ENCODE measurements around the gene OR5W2.

The OR5W2 gene

GRCh38 chr11:55914482-55914881 is at the start of gene OR5W2:
Gene OR5W2 (minus strand): TSS chr11:55914582. CDS start chr11:55914582, 0 bp downstream.
- DNase-seq (ENCODE audit: low read depth), result no peak
- no peak for TF ChIP-seq CTCF (conservative IDR thresholded peaks at IDR 0.05; ENCODE audit: low read depth, low read length)
- no peak within 1 kb of the TSS for H3K4me3 ChIP-seq (ENCODE audit: low read length)

GRCh38 chr11:55956521-55956920 is 42.1 kb upstream of the OR5W2 start:
- H3K4me3 ChIP-seq (ENCODE audit: low read length), result no peak overlapping the region
- no peak for DNase-seq (ENCODE audit: low read depth)
- TF ChIP-seq CTCF (conservative IDR thresholded peaks at IDR 0.05; ENCODE audit: low read depth, low read length), result no peak

GRCh38 chr11:55949330-55949729 is 34.9 kb upstream of the OR5W2 start:
- no peak for TF ChIP-seq CTCF (conservative IDR thresholded peaks at IDR 0.05; ENCODE audit: low read depth, low read length)
- DNase-seq (ENCODE audit: low read depth), result no peak
- no peak overlapping the region for H3K4me3 ChIP-seq (ENCODE audit: low read length)

- H3K4me3 ChIP-seq (ENCODE audit: low read length), result no peak overlapping the region
- peak; percentile 14 for TF ChIP-seq CTCF (conservative IDR thresholded peaks at IDR 0.05; ENCODE audit: low read depth, low read length)
- DNase-seq (ENCODE audit: low read depth), result no peak
Observed at GRCh38 chr11:55942785-55943392, 28.5 kb upstream of the OR5W2 start.

- no peak within 1 kb of the TSS for H3K4me3 ChIP-seq (ENCODE audit: low read length)
- no peak for TF ChIP-seq CTCF (conservative IDR thresholded peaks at IDR 0.05; ENCODE audit: low read depth, low read length)
- DNase-seq (ENCODE audit: low read depth), result no peak
Observed at GRCh38 chr11:55936300-55936699, 21.9 kb upstream of the OR5W2 start, which contains the start of gene OR5I1. Gene OR5I1 (minus strand): TSS chr11:55936400. CDS start chr11:55936400, 0 bp downstream.

GRCh38 chr11:55920537-55920936 is 6.2 kb upstream of the OR5W2 start:
- TF ChIP-seq CTCF (conservative IDR thresholded peaks at IDR 0.05; ENCODE audit: low read depth, low read length), result no peak
- no peak overlapping the region for H3K4me3 ChIP-seq (ENCODE audit: low read length)
- no peak for DNase-seq (ENCODE audit: low read depth)

GRCh38 chr11:55902308-55902707 is 12.1 kb downstream of the OR5W2 start:
- no peak overlapping the region for H3K4me3 ChIP-seq (ENCODE audit: low read length)
- TF ChIP-seq CTCF (conservative IDR thresholded peaks at IDR 0.05; ENCODE audit: low read depth, low read length), result no peak
- DNase-seq (ENCODE audit: low read depth), result no peak

Data from retinal pigment epithelial cell (primary cell).